Activated effector memory CD4-positive, alpha-beta T cell treated with Interleukin-2 at 50 U/mL for 16 hours (primary cell): ENCODE data around the gene DBR1.

Source experiments
- DNase-seq: peaks from one replicate; pipeline ENCODE4 v3.0.0-alpha.2; 2020

DBR1 gene, protein sequence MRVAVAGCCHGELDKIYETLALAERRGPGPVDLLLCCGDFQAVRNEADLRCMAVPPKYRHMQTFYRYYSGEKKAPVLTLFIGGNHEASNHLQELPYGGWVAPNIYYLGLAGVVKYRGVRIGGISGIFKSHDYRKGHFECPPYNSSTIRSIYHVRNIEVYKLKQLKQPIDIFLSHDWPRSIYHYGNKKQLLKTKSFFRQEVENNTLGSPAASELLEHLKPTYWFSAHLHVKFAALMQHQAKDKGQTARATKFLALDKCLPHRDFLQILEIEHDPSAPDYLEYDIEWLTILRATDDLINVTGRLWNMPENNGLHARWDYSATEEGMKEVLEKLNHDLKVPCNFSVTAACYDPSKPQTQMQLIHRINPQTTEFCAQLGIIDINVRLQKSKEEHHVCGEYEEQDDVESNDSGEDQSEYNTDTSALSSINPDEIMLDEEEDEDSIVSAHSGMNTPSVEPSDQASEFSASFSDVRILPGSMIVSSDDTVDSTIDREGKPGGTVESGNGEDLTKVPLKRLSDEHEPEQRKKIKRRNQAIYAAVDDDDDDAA

DNA sequence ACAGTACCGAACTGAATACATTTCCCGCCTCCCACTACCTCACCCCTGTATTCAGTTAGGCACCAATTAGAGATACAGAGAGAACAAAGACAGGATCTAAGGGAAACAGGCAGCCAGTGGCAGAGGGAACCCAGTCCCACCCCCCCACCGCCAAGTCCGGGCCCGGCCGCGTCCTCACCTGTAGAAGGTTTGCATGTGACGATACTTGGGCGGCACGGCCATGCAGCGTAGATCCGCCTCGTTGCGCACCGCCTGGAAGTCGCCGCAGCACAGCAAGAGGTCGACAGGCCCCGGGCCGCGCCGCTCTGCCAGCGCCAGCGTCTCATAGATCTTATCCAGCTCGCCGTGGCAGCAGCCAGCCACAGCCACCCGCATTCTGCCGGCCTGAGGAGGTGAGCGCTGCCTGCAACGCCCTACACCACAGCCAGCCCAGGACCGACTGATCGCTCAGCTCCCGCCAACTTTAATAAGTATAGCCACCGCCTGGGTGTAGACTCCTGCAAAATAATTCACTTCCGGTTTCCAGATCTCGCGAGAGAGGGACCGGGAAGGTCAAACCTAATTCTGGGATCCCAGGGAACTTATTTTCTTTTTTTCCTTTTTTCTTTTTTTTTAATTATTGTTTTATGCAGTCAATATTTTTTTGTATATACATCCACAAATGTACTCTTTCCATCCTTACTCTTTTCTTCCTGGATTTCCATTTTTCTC is at the start of gene DBR1:
TSS of gene DBR1 (minus strand) at position 501 of the 711 bp plus-strand sequence. CDS start at position 375, 126 bp downstream.
- peak; percentile 64 for DNase-seq

DNA sequence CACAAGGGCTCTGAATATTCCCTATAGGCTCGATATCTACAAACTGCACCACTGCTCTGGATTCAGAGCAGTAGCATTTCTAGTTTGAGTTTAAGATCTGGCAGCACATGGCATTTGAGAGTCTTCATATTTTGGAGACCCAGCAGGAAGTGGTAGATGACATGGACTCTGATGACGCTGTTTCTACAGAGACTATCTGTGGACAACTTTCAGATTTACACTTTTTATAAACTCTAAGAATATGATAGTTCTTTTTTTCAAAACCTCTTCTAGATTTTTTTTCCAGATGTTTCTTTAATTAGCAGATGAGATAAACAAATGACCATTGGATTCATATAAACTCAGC is 48.2 kb upstream of the DBR1 start:
- no peak for DNase-seq

DNA sequence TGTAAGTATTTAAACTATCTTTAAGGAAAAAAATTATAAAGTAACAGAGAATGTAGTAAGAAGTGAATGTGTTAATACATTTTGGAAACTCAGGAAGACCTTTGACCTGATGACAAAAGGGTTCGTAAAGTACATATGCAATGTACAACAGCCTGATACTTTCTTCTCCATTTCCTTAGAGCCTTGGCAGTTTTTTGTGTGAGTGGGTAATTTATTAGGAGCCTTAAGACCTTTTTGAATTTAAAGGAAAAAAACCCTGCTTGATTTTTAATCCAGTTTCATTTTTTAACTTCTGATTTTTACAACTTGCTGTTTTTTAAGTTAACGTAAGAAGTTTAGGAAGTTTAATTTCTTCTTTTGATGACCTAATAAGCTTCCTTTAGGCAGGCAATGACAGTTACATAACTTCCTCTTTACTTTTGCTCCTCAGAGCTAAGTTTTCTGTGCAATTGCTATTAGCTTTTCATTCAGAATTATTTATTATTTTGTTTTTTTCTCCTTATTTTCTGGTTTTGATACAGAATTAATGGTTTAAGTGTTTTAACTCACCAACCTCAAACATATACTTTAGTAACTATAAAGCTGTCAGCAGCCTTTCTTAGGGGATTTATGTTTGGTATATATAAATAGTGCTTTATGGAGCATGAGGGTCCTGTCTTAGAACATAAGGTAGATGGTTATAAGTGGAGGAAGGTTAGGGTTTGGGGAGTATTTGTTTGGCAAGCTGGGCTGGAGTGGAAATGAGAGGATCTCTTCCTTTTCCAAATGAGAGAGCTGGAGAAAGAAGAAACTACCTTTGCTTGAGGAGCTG is 47.6 kb upstream of the DBR1 start:
- DNase-seq, result no peak

DNA sequence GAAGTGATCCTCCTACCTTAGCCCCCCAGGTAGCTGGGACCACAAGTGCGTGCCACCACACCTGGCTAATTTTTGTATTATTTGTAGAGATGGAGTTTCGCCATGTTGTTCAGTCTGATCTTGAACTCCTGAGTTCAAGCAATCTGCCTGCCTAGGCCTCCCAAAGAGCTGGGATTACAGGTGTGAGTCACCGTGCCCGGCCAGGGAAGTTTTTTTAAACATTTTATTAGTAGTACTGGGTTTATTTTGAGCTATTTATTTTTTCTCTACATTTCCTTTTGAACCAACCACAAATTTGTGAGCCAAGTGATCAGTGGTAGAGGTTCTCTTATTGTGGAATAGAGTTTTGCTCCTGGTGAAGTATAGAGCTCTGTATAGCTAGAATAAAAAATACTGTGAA is 46.1 kb upstream of the DBR1 start:
- DNase-seq, result no peak

DNA sequence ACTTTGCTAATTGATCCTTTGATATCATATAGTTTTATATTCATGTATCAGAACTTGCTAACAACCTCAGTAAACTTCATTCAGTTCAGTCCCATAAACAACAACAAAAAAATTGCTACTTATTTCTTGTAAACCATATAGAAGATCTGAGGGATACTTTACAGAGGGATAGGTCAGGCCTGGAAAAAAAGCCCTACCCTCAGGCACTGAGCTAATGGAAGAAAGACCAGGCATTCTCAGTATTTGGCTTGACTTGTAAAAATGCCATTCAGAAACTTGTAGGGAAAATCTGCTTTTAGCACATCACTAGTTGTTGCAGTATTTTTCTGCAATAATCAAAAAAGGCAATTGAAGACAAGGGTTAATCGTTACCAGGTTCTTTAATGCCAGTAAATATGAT is 45.5 kb upstream of the DBR1 start:
- DNase-seq, result no peak

DNA sequence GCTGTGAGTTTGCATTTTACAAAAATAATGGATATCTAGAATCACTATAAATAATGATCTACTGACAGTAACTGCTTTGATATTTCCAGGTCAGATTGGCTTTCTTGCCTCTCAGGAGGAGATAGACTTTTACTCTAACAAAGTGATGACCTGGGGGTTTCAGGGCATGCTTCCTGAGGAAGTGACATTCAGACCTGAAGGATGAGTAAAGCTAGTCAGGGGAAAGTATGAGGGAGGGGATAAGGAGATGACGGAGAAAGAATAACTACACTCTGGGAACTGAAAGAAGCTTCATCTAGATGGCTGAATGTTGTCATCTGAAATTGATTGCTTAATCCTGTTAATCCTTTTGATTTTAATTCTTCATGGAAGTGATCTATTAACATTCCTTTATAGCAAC is 44.5 kb upstream of the DBR1 start:
- DNase-seq, result no peak

DNA sequence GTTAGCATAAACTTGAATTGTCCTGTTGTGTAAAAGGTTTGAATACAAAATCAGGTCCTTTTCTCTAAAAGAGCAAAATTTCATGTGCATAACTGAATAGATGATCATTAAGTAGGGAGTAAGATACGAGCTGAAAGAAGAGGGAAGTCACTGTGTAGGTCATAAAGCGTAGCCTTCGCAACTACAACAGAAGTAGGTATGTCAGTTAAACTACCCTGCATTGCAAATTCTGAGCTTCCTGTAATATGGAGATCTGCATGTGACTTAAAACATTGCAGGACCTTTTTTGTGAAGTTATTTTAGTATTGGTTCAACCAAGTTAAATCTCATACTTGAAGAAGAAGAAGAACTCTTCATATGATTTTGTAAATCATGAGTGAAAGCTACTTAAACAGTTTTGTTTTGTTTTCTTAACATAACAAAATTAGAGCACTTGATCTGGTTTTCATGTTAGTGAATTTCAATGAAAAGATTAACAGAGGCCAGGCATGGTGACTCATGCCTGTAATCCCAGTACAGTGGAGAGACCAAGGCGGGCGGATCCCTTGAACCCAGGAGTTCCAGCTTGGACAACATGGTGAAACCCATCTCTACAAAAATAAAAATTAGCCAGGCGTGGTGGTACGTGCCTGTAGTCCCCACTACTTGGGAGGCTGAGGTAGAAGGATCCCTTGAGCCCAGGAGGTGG is 38.8 kb upstream of the DBR1 start:
- DNase-seq, result no peak

DNA sequence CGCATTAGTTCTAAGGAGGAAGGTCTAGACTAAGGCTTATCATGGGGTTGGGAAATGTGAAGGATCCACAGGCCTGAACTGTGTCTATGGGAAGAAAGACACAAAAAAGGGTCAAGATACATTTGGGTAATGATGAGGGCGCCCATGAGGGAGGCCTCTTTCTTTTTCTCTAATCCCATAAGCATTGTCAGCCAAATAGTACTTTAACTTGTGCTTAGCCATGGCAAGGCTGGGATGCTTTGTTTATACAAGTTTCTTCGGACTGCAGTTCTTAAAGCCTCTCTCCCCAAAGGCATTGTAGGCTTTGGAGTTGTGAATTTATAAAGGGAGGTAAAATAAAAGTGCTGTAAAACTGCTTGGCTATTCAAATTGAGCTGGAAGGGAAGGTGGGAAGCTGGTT is 35.8 kb upstream of the DBR1 start:
- DNase-seq, result no peak

DNA sequence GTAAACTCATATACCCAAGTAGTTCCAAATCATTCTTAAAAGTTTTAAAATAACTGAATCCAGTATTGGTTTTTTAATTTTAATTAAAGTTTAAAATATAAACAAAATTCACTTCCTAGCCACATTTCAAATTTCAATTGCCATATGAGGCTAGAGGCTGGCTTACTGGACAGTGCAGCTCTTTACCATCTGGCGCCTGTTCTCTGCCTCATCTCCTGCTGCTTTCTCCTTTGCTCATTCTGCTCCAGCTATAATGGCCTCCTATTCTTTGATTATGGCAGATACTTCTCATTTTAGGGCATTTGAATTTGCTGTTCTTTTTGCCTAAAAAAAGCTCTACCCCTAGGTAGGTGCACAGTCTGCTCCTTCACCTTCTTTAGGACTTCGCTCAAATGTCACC is 31.5 kb upstream of the DBR1 start:
- DNase-seq, result no peak

DNA sequence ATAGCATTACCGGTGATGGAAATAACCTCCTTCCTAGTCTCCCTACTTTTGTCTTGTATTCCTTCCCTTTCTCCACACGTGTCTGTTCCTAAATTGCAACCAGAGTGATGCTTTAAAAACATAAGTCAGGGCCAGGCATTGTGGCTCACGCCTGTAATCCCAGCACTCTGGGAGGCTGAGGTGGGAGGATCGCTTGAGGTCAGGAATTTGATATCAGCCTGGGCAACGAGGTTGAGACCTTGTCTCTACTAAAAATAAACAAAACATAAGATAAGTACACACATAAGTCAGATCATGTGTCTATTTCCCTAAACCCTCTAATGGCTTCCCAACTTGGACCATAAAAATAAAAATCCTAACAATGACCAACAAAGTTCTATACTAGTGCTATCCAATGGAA is 30.8 kb upstream of the DBR1 start:
- no peak for DNase-seq

DNA sequence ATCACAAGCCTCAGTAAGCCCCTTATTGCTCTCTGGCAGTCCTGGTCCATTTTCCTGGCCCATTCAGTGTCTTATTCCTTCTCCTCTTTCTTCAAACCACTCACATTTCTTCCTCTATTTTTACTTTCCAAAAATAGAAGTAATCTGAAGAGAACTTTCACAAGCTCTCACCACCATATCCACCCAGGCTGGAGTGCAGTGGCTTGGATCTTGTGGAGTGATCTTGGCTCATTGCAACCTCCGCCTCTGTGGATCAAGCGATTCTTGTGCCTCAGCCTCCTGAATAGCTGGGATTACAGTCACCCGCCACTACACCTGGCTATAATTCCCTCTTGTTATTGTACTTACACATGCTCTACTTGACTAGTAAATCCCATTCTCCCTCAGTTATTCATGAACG is 29.2 kb upstream of the DBR1 start:
- no peak for DNase-seq

DNA sequence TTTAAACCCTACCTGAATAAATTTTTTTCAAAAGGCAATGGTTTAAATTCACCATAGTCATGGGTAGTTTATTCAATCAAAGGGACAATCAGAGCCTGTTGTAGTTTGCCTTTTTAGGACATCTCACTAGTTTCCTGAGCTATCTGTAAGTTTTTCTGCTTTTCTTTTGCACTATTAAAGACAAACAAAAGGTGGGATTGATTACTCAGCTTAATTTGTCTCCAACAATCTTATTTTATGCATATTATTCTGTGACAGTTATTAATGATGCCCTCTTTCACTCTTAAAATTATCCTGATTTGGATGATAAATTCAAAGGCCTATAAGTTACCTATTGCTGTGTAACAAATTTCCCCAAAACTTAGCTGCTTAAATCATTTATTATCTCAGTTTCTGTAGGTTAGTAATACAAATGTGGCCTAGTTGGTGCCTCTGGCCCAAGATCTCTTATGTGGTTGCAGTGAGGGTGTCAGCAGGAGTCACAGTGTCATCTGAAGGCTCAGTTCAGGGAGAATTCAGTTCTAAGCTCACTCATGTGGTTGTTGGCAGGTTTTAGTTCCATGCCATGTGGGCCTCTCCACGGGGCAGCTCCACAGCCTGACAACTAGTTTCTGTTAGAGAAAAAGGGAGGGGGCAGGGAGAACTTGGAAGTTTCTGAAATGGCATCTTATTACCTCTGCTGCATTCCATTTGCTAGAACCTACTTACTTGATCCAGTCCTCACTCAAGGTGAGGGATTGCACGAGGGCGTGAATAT is 28.4 kb upstream of the DBR1 start:
- DNase-seq, result no peak

DNA sequence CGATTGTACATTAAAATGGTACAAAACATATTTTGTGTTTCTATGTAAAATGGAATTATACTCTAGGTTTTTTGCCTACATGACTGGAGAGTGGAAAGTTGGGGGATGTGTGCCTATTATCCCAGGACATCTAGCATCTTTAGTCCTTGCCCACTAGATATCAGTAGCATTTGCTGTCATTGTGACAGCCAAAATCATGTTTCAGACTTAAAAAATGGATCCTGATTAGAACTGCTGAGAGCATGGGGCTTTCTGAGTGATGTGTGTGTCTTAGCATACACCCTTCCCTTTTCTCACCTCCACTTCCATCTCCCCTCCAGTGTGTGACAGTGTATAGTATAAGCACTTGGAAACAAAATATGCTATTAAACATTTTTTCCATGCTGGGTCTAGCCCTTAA is 25.7 kb upstream of the DBR1 start:
- DNase-seq, result no peak

DNA sequence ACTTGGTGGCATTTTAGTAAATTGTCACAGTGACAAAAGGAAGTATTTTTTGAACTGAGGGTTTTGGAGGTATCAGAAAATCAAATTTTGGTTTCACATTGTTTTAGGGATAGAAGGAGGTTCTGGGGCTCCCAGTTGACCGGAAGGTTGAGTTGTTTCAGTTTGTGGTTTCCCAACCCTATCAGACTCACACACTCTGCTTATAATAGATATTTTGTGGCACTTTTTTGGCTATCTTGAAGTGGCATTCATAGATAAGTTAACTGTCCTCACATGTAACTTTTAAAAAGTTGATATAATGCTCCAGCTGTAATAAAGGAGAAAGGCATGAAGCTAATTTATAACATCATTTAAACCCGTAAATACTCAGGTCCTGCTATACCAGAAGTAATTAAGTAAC is 25.1 kb upstream of the DBR1 start:
- DNase-seq, result no peak

DNA sequence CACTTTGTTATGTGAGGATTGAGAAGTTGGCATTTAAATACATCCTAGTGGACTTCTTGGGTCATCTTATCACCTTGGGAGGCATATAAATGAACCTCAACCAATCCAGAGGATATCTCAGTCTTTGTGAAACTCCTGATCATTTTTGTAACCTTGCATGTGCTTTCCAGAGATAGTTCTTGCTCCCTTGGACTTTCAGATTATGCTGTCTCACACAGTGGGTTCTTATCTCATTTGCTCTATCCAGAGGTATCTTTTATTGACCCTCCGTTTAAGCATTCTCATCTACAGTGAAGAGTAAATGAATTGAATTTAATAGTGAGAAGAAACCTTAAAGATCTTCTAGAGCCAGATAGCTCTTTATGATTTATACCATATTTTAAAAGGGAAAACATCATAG is 22.8 kb upstream of the DBR1 start:
- DNase-seq, result no peak

DNA sequence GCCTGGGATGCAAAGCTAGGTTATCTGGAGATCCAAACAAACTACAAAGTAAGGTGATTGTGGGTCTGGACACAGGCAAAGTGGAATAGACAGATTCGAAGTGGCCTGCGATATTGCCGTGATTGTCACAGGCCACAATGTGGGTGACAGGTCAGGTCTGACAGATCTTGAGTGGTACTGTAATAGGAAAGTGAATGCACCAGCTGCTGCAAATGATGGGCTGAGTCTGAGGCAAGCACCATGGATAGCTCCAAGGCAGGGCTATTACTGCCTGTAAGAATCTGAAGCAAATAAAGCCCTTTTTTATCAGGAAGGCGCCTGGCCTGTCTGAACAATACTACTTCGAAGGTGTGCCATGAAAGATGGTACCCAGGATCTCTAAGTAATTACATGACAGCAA is 22.3 kb upstream of the DBR1 start:
- DNase-seq, result no peak

DNA sequence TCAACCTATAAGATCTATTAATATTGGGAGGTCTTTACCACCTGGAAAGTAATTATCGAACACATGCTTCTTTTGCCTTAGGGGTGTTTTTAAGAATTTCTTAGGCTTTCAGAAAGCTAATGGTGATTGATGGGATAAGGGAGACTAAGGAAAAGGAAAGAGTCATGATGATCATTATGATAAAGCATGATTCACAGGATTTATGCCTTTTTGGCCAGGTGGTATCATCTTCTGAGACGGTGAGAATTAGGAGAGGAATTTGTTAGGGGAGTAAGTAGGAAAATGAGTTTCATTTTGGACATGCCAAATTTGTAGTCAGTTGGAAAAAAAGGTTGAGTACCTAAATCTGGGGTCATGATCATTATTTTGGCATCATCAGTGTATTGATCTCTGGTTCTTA is 21.3 kb upstream of the DBR1 start:
- DNase-seq, result no peak

DNA sequence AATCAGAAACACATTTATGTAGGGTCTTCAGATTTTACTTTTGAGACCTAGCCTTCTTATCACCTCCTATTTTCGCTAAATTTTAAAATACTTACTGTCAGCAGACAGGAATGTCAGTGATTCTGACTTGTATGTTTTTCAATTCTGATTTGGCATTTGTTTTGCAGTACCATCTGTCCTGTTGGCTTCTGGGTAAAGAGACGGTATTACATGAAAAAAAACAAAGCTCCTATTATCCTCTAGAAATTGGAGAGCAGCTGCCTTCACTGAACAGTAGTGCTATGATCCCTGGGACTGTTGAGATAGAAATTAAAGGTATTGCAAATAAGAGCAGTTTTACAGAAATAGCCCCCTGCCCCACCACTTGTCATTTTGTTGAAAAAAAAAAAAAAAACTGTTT is 20.8 kb upstream of the DBR1 start:
- DNase-seq, result no peak

DNA sequence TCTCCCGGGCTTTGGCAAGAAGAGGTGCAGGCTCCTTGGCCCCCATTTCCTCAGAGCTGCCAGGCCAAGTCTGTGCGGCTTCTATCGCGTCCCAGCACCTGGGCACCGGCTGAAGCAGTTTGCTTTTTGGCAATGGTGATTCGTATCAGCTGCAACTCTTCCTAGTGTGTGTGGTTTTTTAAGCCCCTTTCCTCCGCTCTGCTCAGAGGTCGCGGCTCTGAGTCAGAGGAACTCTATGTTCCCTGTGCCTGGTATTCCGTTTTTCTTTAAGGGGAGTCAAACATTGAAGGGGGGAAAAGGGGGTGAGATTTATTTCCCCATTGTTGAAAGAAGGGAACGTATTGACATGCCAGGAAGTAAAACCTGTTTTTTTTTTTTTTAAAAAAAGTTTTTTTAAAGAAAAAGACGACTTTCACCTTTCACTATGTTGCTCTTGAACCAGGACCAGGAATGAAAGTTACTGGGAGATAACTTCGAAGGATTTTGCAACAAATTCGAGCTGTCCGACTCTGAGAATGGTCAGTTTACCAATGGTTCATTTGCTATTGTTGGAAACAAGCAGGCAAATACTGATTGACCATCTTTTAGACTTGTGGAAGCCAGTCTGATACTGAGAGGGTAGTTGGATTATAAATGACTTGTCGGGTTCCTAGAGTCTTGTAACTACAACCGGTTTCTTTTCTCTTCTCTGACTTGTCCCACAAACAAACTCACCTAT is 13.5 kb upstream of the DBR1 start:
- DNase-seq, result no peak

DNA sequence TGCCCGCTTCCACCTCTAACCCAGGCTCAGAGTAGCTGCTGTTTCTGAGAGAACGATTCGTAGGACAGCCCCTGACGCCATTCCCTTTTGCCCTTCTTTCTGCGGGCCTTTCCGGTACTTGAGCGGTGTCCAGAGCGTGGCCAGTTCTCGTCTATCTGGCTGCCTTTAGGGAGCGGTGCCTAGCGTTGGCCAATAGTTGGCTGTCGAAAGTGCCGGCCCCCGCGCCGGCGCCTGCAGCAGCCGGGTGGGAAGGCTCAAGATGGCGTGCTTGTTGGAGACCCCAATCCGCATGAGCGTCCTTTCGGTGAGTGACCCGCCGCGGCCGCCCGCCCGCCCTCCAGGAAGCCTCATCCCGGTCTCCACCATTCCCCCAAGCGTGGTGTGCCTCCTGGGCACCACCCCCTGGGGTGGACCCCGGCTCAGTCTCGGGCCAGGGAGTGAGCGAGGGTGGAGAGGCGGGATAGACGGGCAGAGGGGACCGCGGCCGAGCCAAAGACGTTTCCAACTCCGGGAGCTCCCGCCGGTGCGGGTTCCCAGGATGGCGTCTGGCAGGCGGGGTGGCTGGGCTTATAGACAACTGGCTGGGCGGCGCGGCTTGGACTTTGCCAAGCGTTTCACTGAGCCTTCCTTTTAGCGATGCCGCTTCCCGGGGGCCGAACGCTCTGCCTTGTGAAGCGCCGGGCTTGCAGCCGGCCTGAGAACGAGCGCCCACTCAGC is 12.7 kb upstream of the DBR1 start, which contains the start of gene ARMC8:
TSS of gene ARMC8 (plus strand) at position 6 of the 717 bp plus-strand sequence. CDS start at position 260, 254 bp downstream.
- peak; percentile 31 for DNase-seq
